ENCODE measurements around the gene SEMA5B. TPM values are rescaled to one million over a fixed set of nuclear protein-coding genes. Genes with fewer than 3 reads are reported as not detected.

The SEMA5B gene
- total RNA-seq, 1 donor from 2014 or later: 4.2 TPM

- no peaks in the 10 kb centered on the region for H3K36me3 Mint-ChIP-seq (ENCODE audit: insufficient read depth)
- no peak overlapping the region for H3K4me3 Mint-ChIP-seq (ENCODE audit: low read depth)
- TF ChIP-seq, protein P1, sequence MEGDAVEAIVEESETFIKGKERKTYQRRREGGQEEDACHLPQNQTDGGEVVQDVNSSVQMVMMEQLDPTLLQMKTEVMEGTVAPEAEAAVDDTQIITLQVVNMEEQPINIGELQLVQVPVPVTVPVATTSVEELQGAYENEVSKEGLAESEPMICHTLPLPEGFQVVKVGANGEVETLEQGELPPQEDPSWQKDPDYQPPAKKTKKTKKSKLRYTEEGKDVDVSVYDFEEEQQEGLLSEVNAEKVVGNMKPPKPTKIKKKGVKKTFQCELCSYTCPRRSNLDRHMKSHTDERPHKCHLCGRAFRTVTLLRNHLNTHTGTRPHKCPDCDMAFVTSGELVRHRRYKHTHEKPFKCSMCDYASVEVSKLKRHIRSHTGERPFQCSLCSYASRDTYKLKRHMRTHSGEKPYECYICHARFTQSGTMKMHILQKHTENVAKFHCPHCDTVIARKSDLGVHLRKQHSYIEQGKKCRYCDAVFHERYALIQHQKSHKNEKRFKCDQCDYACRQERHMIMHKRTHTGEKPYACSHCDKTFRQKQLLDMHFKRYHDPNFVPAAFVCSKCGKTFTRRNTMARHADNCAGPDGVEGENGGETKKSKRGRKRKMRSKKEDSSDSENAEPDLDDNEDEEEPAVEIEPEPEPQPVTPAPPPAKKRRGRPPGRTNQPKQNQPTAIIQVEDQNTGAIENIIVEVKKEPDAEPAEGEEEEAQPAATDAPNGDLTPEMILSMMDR (IDR thresholded peaks at IDR 0.05; ENCODE audit: unreplicated experiment): no peak
- peaks cover 1% of the 10 kb centered on the region for H3K4me1 Mint-ChIP-seq (ENCODE audit: low read depth)
- H3K27me3 Mint-ChIP-seq: peaks cover 49% of the 10 kb centered on the region
- DNase-seq (ENCODE audit: low spot score, unreplicated experiment): no peak
- no peaks in the 10 kb centered on the region for H3K9me3 Mint-ChIP-seq (ENCODE audit: low read depth)
- H3K27ac Mint-ChIP-seq: no peak overlapping the region
These were observed 40.8 kb downstream of the SEMA5B start for GRCh38 chr3:122986693-122987179.

DNA sequence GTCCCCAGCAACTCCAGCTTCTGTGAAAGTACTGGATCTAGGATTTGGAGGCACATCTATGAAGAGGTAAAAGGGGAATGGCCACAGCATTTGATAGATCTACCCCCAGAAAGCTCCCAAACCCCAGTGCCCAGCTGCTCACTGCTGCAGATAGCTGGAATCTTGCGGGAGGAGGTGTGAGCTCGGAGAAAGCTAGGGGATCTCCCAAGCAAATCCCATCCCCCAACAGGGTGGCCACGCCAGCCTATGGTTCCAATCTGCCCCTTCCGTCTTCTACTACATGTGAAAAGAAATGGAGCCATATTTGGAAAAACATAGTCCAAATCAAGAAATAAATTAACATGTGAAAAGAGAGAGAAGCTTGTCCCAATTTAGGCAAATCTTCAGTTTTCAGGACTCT, 42.0 kb downstream of the SEMA5B start:
- Mint-ChIP-seq H3K4me1 (ENCODE audit: low read depth) (peaks cover 1% of the 10 kb centered on the region), H3K27me3 (peaks cover 49% of the 10 kb centered on the region), H3K4me3 (ENCODE audit: low read depth) (no peak overlapping the region), H3K9me3 (ENCODE audit: low read depth) (no peaks in the 10 kb centered on the region), H3K36me3 (ENCODE audit: insufficient read depth) (no peaks in the 10 kb centered on the region), H3K27ac (no peak overlapping the region)
- no peak for DNase-seq (ENCODE audit: low spot score, unreplicated experiment)
- TF ChIP-seq, protein P1 (IDR thresholded peaks at IDR 0.05; ENCODE audit: unreplicated experiment): no peak

GRCh38 chr3:122984650-122985049, 42.9 kb downstream of the SEMA5B start:
- Mint-ChIP-seq H3K4me3 (ENCODE audit: low read depth) (no peak overlapping the region), H3K4me1 (ENCODE audit: low read depth) (peaks cover 1% of the 10 kb centered on the region), H3K36me3 (ENCODE audit: insufficient read depth) (no peaks in the 10 kb centered on the region), H3K9me3 (ENCODE audit: low read depth) (no peaks in the 10 kb centered on the region), H3K27me3 (peaks cover 48% of the 10 kb centered on the region), H3K27ac (no peak overlapping the region)
- TF ChIP-seq, protein P1 (IDR thresholded peaks at IDR 0.05; ENCODE audit: unreplicated experiment): no peak
- no peak for DNase-seq (ENCODE audit: low spot score, unreplicated experiment)

GRCh38 chr3:122984007-122984406, 43.6 kb downstream of the SEMA5B start:
- H3K4me1 Mint-ChIP-seq (ENCODE audit: low read depth): peaks cover 1% of the 10 kb centered on the region
- no peaks in the 10 kb centered on the region for H3K36me3 Mint-ChIP-seq (ENCODE audit: insufficient read depth)
- TF ChIP-seq, protein P1 (IDR thresholded peaks at IDR 0.05; ENCODE audit: unreplicated experiment): no peak
- DNase-seq (ENCODE audit: low spot score, unreplicated experiment): no peak
- no peaks in the 10 kb centered on the region for H3K9me3 Mint-ChIP-seq (ENCODE audit: low read depth)
- no peak overlapping the region for H3K27ac Mint-ChIP-seq
- peaks cover 43% of the 10 kb centered on the region for H3K27me3 Mint-ChIP-seq
- no peak overlapping the region for H3K4me3 Mint-ChIP-seq (ENCODE audit: low read depth)

- Mint-ChIP-seq H3K4me3 (ENCODE audit: low read depth) (no peak overlapping the region), H3K36me3 (ENCODE audit: insufficient read depth) (no peaks in the 10 kb centered on the region), H3K27ac (no peak overlapping the region), H3K9me3 (ENCODE audit: low read depth) (no peaks in the 10 kb centered on the region), H3K4me1 (ENCODE audit: low read depth) (no peaks in the 10 kb centered on the region), H3K27me3 (peaks cover 40% of the 10 kb centered on the region)
- no peak for DNase-seq (ENCODE audit: low spot score, unreplicated experiment)
- TF ChIP-seq, protein P1 (IDR thresholded peaks at IDR 0.05; ENCODE audit: unreplicated experiment): no peak
These were observed 45.1 kb downstream of the SEMA5B start for GRCh38 chr3:122982216-122983185.
